ENCODE measurements around the gene HSFX3. TPM values are rescaled to one million over a fixed set of nuclear protein-coding genes. Genes with fewer than 3 reads are reported as not detected.

Gene HSFX3
- polyA plus RNA-seq, 3 donors, result not detected

DNA sequence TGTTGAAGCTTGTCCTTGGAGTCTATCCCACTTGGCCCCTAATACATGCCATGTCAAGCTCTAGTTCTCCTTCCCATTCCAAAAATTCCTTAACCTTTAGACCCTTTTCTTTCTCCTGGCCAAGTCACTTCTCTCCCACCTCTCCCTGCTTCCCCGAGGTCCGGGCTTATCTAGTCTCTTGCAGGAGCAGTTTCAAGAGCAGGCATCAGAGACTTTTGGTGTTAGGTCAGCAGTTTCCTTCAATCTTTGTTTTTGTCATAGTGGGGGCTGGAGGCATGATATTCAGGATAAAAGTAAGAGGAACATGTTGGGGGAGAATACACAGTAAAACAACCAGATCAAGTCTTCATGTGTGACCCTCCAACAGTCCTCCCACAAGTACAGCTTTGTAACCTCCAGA lies 33.1 kb downstream of the HSFX3 start:
- Histone ChIP-seq H3K4me2 (replicated peaks; ENCODE audit: extremely low read depth, low read length, poor library complexity, severe bottlenecking) (no peak overlapping the region), H3K27ac (ENCODE audit: low read depth in 1 of 2, low read length in 2 of 2) (no peak overlapping the region), H2AFZ (ENCODE audit: insufficient read depth, low read depth, low read length, poor library complexity, severe bottlenecking) (no peak overlapping the region), H3K4me3 (replicated peaks in 1 of 3; ENCODE audit: low read depth in 2 of 3, low read length in 3 of 3) (no peak overlapping the region), H3K9ac (ENCODE audit: insufficient read depth, low read length, poor library complexity, severe bottlenecking) (no peak overlapping the region), H3K9me3 (replicated peaks in 1 of 2; ENCODE audit: control insufficient read depth in 1 of 2, insufficient read depth in 1 of 2, low read length in 2 of 2) (no peaks in the 10 kb centered on the region), H4K20me1 (ENCODE audit: insufficient read depth, low read length) (no peaks in the 10 kb centered on the region), H3K79me2 (ENCODE audit: insufficient read depth, low read length) (no peaks in the 10 kb centered on the region), H3K36me3 (replicated peaks in 1 of 2; ENCODE audit: control insufficient read depth in 1 of 2, insufficient read depth in 2 of 2, low read length in 2 of 2) (no peaks in the 10 kb centered on the region), H3K4me1 (ENCODE audit: control insufficient read depth in 1 of 2, insufficient read depth in 2 of 2, low read length in 2 of 2) (peaks cover 12 to 18% of the 10 kb centered on the region in 2 donors), H3K27me3 (ENCODE audit: control insufficient read depth in 2 of 2, insufficient read depth in 2 of 2, low read length in 2 of 2) (peaks cover 0 to 2% of the 10 kb centered on the region in 2 donors)
- intact Hi-C loops (cut with micrococcal nuclease), result no loop called here
- peaks cover 0 to 5% (median 0%) of the 10 kb centered on the region in 7 donors for H3K9me3 Mint-ChIP-seq
- H3K27ac Mint-ChIP-seq, result peak overlapping the region in 1 of 7 donors; percentile 67
- H3K27me3 Mint-ChIP-seq (ENCODE audit: low read depth in 3 of 3), result peaks cover 3 to 13% (median 10%) of the 10 kb centered on the region in 3 donors
- H3K4me1 Mint-ChIP-seq, result peaks cover 22% of the 10 kb centered on the region
- TF ChIP-seq CTCF (IDR thresholded peaks at IDR 0.05), result no peak
- WGBS (ENCODE audit: insufficient coverage), result no CpG with 5 or more reads among the region's 2 CpGs
- no peak for DNase-seq
- H3K36me3 Mint-ChIP-seq, result no peaks in the 10 kb centered on the region
- no peak overlapping the region for H3K4me3 Mint-ChIP-seq

GRCh38 chrX:149515954-149516602 lies 33.6 kb downstream of the HSFX3 start:
- no peak for TF ChIP-seq CTCF (IDR thresholded peaks at IDR 0.05)
- Histone ChIP-seq H3K79me2 (ENCODE audit: insufficient read depth, low read length) (no peaks in the 10 kb centered on the region), H3K27ac (ENCODE audit: low read depth in 1 of 2, low read length in 2 of 2) (no peak overlapping the region), H3K9ac (ENCODE audit: insufficient read depth, low read length, poor library complexity, severe bottlenecking) (no peak overlapping the region), H3K4me1 (ENCODE audit: control insufficient read depth in 1 of 2, insufficient read depth in 2 of 2, low read length in 2 of 2) (peaks cover 12 to 18% of the 10 kb centered on the region in 2 donors), H3K36me3 (replicated peaks in 1 of 2; ENCODE audit: control insufficient read depth in 1 of 2, insufficient read depth in 2 of 2, low read length in 2 of 2) (no peaks in the 10 kb centered on the region), H3K27me3 (ENCODE audit: control insufficient read depth in 2 of 2, insufficient read depth in 2 of 2, low read length in 2 of 2) (no peaks in the 10 kb centered on the region), H4K20me1 (ENCODE audit: insufficient read depth, low read length) (no peaks in the 10 kb centered on the region), H3K4me2 (replicated peaks; ENCODE audit: extremely low read depth, low read length, poor library complexity, severe bottlenecking) (no peak overlapping the region), H3K4me3 (replicated peaks in 1 of 3; ENCODE audit: low read depth in 2 of 3, low read length in 3 of 3) (no peak overlapping the region), H3K9me3 (replicated peaks in 1 of 2; ENCODE audit: control insufficient read depth in 1 of 2, insufficient read depth in 1 of 2, low read length in 2 of 2) (no peaks in the 10 kb centered on the region), H2AFZ (ENCODE audit: insufficient read depth, low read depth, low read length, poor library complexity, severe bottlenecking) (no peak overlapping the region)
- Mint-ChIP-seq H3K4me1 (peaks cover 22% of the 10 kb centered on the region), H3K9me3 (peaks cover 0 to 5% (median 0%) of the 10 kb centered on the region in 7 donors), H3K4me3 (peak overlapping the region in 1 of 2 donors; percentile 21), H3K27me3 (ENCODE audit: low read depth in 3 of 3) (peaks cover 3 to 9% (median 7%) of the 10 kb centered on the region in 3 donors), H3K36me3 (no peaks in the 10 kb centered on the region), H3K27ac (peak overlapping the region in 3 of 7 donors; percentile 40 to 67 (median 64))
- intact Hi-C loops (cut with micrococcal nuclease), result no loop called here
- DNase-seq, result peak in 2 of 3 donors; percentile 9 to 32
- WGBS (ENCODE audit: insufficient coverage), result no CpG with 5 or more reads among the region's 4 CpGs

All from CD14-positive monocyte (primary cell).